ENCODE results near the gene OPRM1. TPM values are rescaled to one million over a fixed set of nuclear protein-coding genes. Genes with fewer than 3 reads are reported as not detected.

OPRM1 gene
- total RNA-seq, 5 donors from 2014 or later (not counting 1 experiment from before 2014, with no cell fraction given), result not detected

DNA sequence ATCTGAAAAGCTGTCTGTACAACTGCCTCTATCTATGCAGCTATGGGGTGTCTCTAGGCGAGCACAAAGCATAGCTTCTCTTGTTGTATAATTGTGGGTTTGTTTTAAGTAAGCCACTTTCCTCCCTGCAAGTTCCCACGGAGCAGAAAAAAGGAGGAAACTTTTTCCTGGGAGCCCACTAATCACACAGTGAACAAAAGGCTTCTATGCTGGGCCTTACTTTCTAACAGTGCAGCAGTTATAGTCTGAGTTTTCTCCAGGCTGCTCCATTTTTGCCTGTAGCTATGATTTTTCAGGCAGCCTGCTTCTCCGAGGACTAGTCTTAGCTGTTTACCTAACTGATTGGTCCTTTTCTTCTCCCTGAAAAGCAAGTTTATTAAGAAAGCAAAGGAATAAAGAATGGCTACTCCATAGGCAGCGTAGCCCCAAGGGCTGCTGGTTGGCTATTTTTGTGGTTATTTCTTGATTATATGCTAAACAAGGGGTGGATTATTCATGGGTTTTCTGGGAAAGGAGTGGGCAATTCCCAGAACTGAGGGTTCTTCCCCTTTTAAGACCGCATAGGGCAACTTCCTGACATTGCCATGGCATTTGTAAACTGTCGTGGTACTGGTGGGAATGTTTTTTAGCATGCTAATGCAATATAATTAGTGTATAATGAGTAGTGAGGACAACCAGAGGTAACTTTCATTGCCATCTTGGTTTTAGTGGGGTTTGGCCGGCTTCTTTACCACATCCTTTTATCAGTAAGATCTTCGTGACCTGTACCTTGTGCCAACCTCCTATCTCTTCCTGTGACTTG, 84.3 kb downstream of the OPRM1 start:
- H3K36me3 ChIP-seq (ENCODE audit: control insufficient read depth in 2 of 2, extremely low read depth in 1 of 2, insufficient read depth in 1 of 2, low read length in 1 of 2), result no peaks in the 10 kb centered on the region
- H3K27me3 ChIP-seq (replicated peaks in 1 of 2; ENCODE audit: control insufficient read depth in 2 of 2, extremely low read depth in 1 of 2, insufficient read depth in 2 of 2, low read length in 1 of 2), result no peaks in the 10 kb centered on the region
- H3K4me3 Mint-ChIP-seq, result no peak overlapping the region
- peaks cover 0 to 7% (median 4%) of the 10 kb centered on the region in 3 donors for H3K9me3 Mint-ChIP-seq
- no peak overlapping the region for H3K27ac Mint-ChIP-seq
- WGBS (ENCODE audit: insufficient coverage), result 100% methylated on average over 1 of the region's 8 CpGs
- H3K36me3 Mint-ChIP-seq, result no peaks in the 10 kb centered on the region
- H3K27me3 Mint-ChIP-seq, result peaks cover 10 to 11% of the 10 kb centered on the region in 2 donors
- CTCF ChIA-PET, result no interaction called here
- no peak overlapping the region for H3K27ac ChIP-seq (ENCODE audit: low read length)
- peaks cover 0 to 2% of the 10 kb centered on the region in 2 experiments for H3K4me1 ChIP-seq (ENCODE audit: control insufficient read depth in 1 of 2, extremely low read depth in 1 of 2, insufficient read depth in 2 of 2, low read length in 2 of 2)
- DNase-seq (no peak), ATAC-seq (replicated peaks in 1 of 4) (no peak)
- H3K4me1 Mint-ChIP-seq, result peaks cover 0 to 10% (median 3%) of the 10 kb centered on the region in 3 donors
- POLR2A ChIA-PET, result no interaction called here
- no peak overlapping the region for H3K4me3 ChIP-seq (ENCODE audit: control insufficient read depth in 1 of 2, extremely low read depth in 1 of 2, low read length in 1 of 2)
- no peaks in the 10 kb centered on the region for H3K9me3 ChIP-seq

DNA sequence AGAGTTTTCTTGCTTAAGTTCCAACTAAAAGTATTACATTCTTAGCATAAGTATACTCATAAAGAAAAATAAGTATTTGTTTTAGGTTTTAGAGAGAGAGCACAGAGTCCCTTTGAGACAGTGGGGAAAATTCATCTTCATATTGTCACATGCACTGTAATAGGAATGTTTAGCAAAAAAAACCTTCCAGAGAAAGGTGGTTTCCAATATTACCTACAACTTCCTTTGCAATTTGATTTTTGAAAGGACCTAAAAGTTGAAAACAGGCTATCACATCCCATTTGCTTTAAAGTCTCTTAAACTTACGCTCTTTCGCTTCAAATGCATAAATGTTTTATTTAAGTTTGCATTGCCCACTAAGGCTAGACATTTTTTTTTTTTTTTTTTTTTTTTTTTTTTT, 86.4 kb downstream of the OPRM1 start:
- no peaks in the 10 kb centered on the region for H3K27me3 ChIP-seq (replicated peaks in 1 of 2; ENCODE audit: control insufficient read depth in 2 of 2, extremely low read depth in 1 of 2, insufficient read depth in 2 of 2, low read length in 1 of 2)
- H3K36me3 ChIP-seq (ENCODE audit: control insufficient read depth in 2 of 2, extremely low read depth in 1 of 2, insufficient read depth in 1 of 2, low read length in 1 of 2), result no peaks in the 10 kb centered on the region
- DNase-seq (no peak), ATAC-seq (replicated peaks in 1 of 4) (no peak)
- H3K27ac ChIP-seq (ENCODE audit: low read length), result no peak overlapping the region
- Mint-ChIP-seq H3K27ac (no peak overlapping the region), H3K36me3 (no peaks in the 10 kb centered on the region), H3K27me3 (peaks cover 7 to 11% of the 10 kb centered on the region in 2 donors), H3K4me3 (no peak overlapping the region), H3K4me1 (peaks cover 0 to 10% (median 3%) of the 10 kb centered on the region in 3 donors), H3K9me3 (peaks cover 0 to 7% (median 4%) of the 10 kb centered on the region in 3 donors)
- no peaks in the 10 kb centered on the region for H3K9me3 ChIP-seq
- H3K4me3 ChIP-seq (ENCODE audit: control insufficient read depth in 1 of 2, extremely low read depth in 1 of 2, low read length in 1 of 2), result no peak overlapping the region
- WGBS (ENCODE audit: insufficient coverage), result no CpG with 5 or more reads among the region's 2 CpGs
- H3K4me1 ChIP-seq (ENCODE audit: control insufficient read depth in 1 of 2, extremely low read depth in 1 of 2, insufficient read depth in 2 of 2, low read length in 2 of 2), result peaks cover 0 to 2% of the 10 kb centered on the region in 2 experiments
- POLR2A ChIA-PET, result no interaction called here
- CTCF ChIA-PET, result interaction anchor here in 1 of 2 donors (0.5 kb wide), 1 partner anchor 1185 kb away, joined by 4 read pairs; no protein-coding TSS in a partner anchor

DNA sequence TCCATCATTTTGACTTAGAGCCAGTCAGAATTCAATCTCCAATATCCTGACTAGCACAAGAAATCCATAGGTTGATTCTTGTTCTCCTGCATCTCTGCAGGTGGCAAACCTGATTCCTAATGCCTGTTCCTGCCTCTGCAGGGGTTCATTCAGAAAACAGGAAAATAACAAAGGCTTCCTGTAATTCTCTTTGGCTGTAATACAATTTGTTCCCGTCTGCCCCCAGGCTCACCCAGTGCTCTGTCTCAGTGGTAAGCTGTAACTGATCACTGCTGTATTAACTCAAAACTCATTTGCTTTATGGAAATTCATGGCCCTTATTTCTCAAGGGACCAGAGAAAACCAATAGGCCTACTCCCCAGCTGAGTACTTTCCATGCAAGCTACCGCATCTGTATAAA, 88.6 kb downstream of the OPRM1 start:
- Histone ChIP-seq H3K27me3 (replicated peaks in 1 of 2; ENCODE audit: control insufficient read depth in 2 of 2, extremely low read depth in 1 of 2, insufficient read depth in 2 of 2, low read length in 1 of 2) (no peaks in the 10 kb centered on the region), H3K36me3 (ENCODE audit: control insufficient read depth in 2 of 2, extremely low read depth in 1 of 2, insufficient read depth in 1 of 2, low read length in 1 of 2) (no peaks in the 10 kb centered on the region), H3K27ac (ENCODE audit: low read length) (no peak overlapping the region), H3K4me3 (ENCODE audit: control insufficient read depth in 1 of 2, extremely low read depth in 1 of 2, low read length in 1 of 2) (no peak overlapping the region), H3K4me1 (ENCODE audit: control insufficient read depth in 1 of 2, extremely low read depth in 1 of 2, insufficient read depth in 2 of 2, low read length in 2 of 2) (peaks cover 0 to 2% of the 10 kb centered on the region in 2 experiments), H3K9me3 (no peaks in the 10 kb centered on the region)
- no CpG with 5 or more reads among the region's 2 CpGs for WGBS (ENCODE audit: insufficient coverage)
- no peak overlapping the region for H3K4me3 Mint-ChIP-seq
- H3K9me3 Mint-ChIP-seq, result peaks cover 0 to 2% (median 1%) of the 10 kb centered on the region in 3 donors
- CTCF ChIA-PET, result no interaction called here
- POLR2A ChIA-PET, result no interaction called here
- peaks cover 7 to 8% of the 10 kb centered on the region in 2 donors for H3K27me3 Mint-ChIP-seq
- ATAC-seq (replicated peaks in 1 of 4), result no peak
- DNase-seq, result no peak
- H3K4me1 Mint-ChIP-seq, result peaks cover 0 to 10% (median 3%) of the 10 kb centered on the region in 3 donors
- H3K27ac Mint-ChIP-seq, result no peak overlapping the region
- H3K36me3 Mint-ChIP-seq, result no peaks in the 10 kb centered on the region

DNA sequence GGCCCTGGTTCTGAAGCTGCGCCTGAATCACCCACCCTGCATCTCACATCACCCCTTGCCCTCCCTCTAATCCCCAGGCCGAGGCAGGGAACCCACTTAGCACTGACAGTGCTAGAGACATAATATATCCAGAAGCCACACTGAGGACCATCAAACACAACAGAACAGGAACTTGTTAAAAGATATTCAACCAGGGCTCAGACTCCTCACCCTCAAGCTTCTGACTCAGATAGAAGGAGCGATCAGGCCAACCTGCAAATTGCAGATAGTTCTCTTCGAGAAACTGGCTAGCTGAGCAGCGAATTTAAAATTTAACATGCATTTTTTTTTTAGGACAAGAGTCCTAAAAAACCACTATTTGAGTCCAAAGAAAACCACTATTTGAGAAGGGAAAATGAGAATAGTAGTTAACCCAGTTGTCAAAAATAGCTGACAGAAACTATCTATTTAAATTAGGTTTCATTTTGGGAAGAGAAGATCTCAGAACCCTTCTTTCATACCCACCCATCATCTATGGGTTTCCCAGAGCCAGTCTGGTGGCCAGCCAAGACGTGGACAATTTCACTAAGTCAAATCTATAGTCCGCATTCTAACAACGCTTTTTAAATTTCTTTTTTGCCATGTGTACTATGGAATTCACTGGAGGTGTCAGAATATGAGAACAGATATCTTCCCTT, 95.6 kb downstream of the OPRM1 start:
- no peak for DNase-seq
- H3K27me3 ChIP-seq (replicated peaks in 1 of 2; ENCODE audit: control insufficient read depth in 2 of 2, extremely low read depth in 1 of 2, insufficient read depth in 2 of 2, low read length in 1 of 2), result no peaks in the 10 kb centered on the region
- H3K4me1 Mint-ChIP-seq, result peaks cover 0 to 2% (median 2%) of the 10 kb centered on the region in 3 donors
- no peaks in the 10 kb centered on the region for H3K9me3 Mint-ChIP-seq
- CTCF ChIA-PET, result no interaction called here
- ATAC-seq (replicated peaks in 1 of 4), result no peak
- H3K36me3 ChIP-seq (ENCODE audit: control insufficient read depth in 2 of 2, extremely low read depth in 1 of 2, insufficient read depth in 1 of 2, low read length in 1 of 2), result no peaks in the 10 kb centered on the region
- no peak overlapping the region for H3K4me3 Mint-ChIP-seq
- H3K9me3 ChIP-seq, result no peaks in the 10 kb centered on the region
- H3K27ac ChIP-seq (ENCODE audit: low read length), result no peak overlapping the region
- no peak overlapping the region for H3K4me3 ChIP-seq (ENCODE audit: control insufficient read depth in 1 of 2, extremely low read depth in 1 of 2, low read length in 1 of 2)
- no peaks in the 10 kb centered on the region for H3K4me1 ChIP-seq (ENCODE audit: control insufficient read depth in 1 of 2, extremely low read depth in 1 of 2, insufficient read depth in 2 of 2, low read length in 2 of 2)
- H3K27ac Mint-ChIP-seq, result no peak overlapping the region
- H3K27me3 Mint-ChIP-seq, result peaks cover 4 to 7% of the 10 kb centered on the region in 2 donors
- POLR2A ChIA-PET, result no interaction called here
- 81% methylated on average over 3 of the region's 8 CpGs for WGBS (ENCODE audit: insufficient coverage)
- H3K36me3 Mint-ChIP-seq, result no peaks in the 10 kb centered on the region

DNA sequence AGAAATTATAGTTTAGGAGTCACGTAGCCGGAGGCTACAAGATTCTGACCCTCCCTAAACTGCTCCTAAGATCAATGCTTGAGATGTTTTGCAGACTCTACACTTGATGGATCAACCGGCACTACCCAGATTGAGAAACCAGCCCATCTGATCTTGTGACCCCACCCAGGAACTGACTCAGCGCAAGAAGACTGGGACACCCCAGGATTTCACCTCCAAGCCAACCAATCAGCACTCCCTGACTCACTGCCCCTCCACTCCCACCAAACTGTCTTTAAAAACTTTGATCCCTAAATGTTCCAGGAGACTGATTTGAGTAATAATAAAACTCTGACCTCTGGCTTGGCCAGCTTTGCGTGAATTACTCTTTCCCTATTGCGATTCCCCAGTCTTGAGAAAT, 99.8 kb downstream of the OPRM1 start:
- DNase-seq (no peak), ATAC-seq (replicated peaks in 1 of 4) (no peak)
- ChIA-PET CTCF (interaction anchor here (0.6 to 0.7 kb wide), 2 partner anchors 306 to 541 kb away, joined by 4 read pairs; no protein-coding TSS in a partner anchor), POLR2A (no interaction called here)
- Histone ChIP-seq H3K36me3 (ENCODE audit: control insufficient read depth in 2 of 2, extremely low read depth in 1 of 2, insufficient read depth in 1 of 2, low read length in 1 of 2) (no peaks in the 10 kb centered on the region), H3K9me3 (no peaks in the 10 kb centered on the region), H3K4me1 (ENCODE audit: control insufficient read depth in 1 of 2, extremely low read depth in 1 of 2, insufficient read depth in 2 of 2, low read length in 2 of 2) (no peaks in the 10 kb centered on the region), H3K27me3 (replicated peaks in 1 of 2; ENCODE audit: control insufficient read depth in 2 of 2, extremely low read depth in 1 of 2, insufficient read depth in 2 of 2, low read length in 1 of 2) (no peaks in the 10 kb centered on the region), H3K27ac (ENCODE audit: low read length) (no peak overlapping the region), H3K4me3 (ENCODE audit: control insufficient read depth in 1 of 2, extremely low read depth in 1 of 2, low read length in 1 of 2) (no peak overlapping the region)
- 89% methylated on average over 4 of the region's 6 CpGs for WGBS (ENCODE audit: insufficient coverage)
- Mint-ChIP-seq H3K36me3 (no peaks in the 10 kb centered on the region), H3K4me3 (no peak overlapping the region), H3K9me3 (no peaks in the 10 kb centered on the region), H3K27me3 (peaks cover 4 to 16% of the 10 kb centered on the region in 2 donors), H3K4me1 (peaks cover 0 to 6% (median 5%) of the 10 kb centered on the region in 3 donors), H3K27ac (no peak overlapping the region)

DNA sequence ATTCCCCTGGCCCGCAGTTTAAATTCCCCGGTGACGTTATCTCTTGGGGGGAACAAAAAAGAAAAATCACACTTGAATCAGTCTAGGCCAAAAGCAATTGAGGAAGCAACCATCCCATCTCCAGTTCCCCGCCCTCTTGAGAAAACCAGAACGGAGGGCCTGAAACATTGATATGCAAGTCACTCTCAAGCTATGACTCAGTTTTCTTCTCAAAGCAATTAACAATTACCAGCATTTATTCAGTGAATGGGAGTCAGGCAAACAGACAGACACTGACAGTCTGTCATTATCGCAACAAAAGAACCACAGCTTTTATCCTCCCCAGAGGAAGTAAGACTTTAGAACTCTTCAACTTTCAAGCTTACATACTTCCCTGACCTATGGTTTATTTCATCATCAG, 100.9 kb downstream of the OPRM1 start:
- Mint-ChIP-seq H3K36me3 (no peaks in the 10 kb centered on the region), H3K27ac (no peak overlapping the region), H3K9me3 (no peaks in the 10 kb centered on the region), H3K4me3 (no peak overlapping the region), H3K4me1 (peaks cover 0 to 6% (median 5%) of the 10 kb centered on the region in 3 donors), H3K27me3 (peaks cover 4 to 16% of the 10 kb centered on the region in 2 donors)
- ChIA-PET POLR2A (interaction anchor here in 1 of 2 donors (0.6 kb wide), 1 partner anchor 80 kb away, joined by 4 read pairs; no protein-coding TSS in a partner anchor), CTCF (interaction anchor here (0.6 to 0.7 kb wide), 3 partner anchors 15 to 137 kb away, joined by 3 to 6 read pairs (median 4); no protein-coding TSS in a partner anchor)
- no peaks in the 10 kb centered on the region for H3K36me3 ChIP-seq (ENCODE audit: control insufficient read depth in 2 of 2, extremely low read depth in 1 of 2, insufficient read depth in 1 of 2, low read length in 1 of 2)
- DNase-seq (no peak), ATAC-seq (replicated peaks in 1 of 4) (no peak)
- 50% methylated on average over 5 of the region's 6 CpGs for WGBS (ENCODE audit: insufficient coverage)
- H3K4me1 ChIP-seq (ENCODE audit: control insufficient read depth in 1 of 2, extremely low read depth in 1 of 2, insufficient read depth in 2 of 2, low read length in 2 of 2), result no peaks in the 10 kb centered on the region
- H3K27me3 ChIP-seq (replicated peaks in 1 of 2; ENCODE audit: control insufficient read depth in 2 of 2, extremely low read depth in 1 of 2, insufficient read depth in 2 of 2, low read length in 1 of 2), result no peaks in the 10 kb centered on the region
- no peak overlapping the region for H3K4me3 ChIP-seq (ENCODE audit: control insufficient read depth in 1 of 2, extremely low read depth in 1 of 2, low read length in 1 of 2)
- no peaks in the 10 kb centered on the region for H3K9me3 ChIP-seq
- no peak overlapping the region for H3K27ac ChIP-seq (ENCODE audit: low read length)
